Breast epithelium (tissue), 3 donors: ENCODE measurements around the gene CHDH.

Source experiments
- CTCF ChIP-seq, 3 donors: fragments of 450-650 bp; IDR thresholded peaks; one replicate each; pipeline ENCODE4 v1.5.1; 2016 to 2017; ENCODE audit warnings: antibody characterized with exemption in 3 of 3, mild to moderate bottlenecking in 3 of 3, moderate library complexity in 3 of 3
- POLR2A ChIP-seq: fragments of 450-650 bp; IDR thresholded peaks from one replicate; pipeline ENCODE4 v1.6.1; 2016; ENCODE audit warnings: antibody characterized with exemption, mild to moderate bottlenecking, moderate library complexity
- POLR2AphosphoS5 ChIP-seq, 3 donors: sonication (generic); formaldehyde crosslinking; IDR thresholded peaks; one replicate each; pipeline ENCODE4 v1.6.1; 2017; ENCODE audit warnings: antibody characterized with exemption in 3 of 3

GRCh38 chr3:53836084-53836872 lies 9.9 kb downstream of the CHDH start:
- no peak for TF ChIP-seq CTCF (IDR thresholded peaks at IDR 0.05)
- TF ChIP-seq POLR2A, result no peak
- no peak for TF ChIP-seq POLR2AphosphoS5 (IDR thresholded peaks at IDR 0.05)
